ENCODE data around the gene DENND4A. TPM values are rescaled to one million over a fixed set of nuclear protein-coding genes. Genes with fewer than 3 reads are reported as not detected.

The DENND4A gene
- total RNA-seq, 1 donor from 2014 or later, result 21.9 TPM

GRCh38 chr15:65772930-65773329, 19.2 kb downstream of the DENND4A start:
- Histone ChIP-seq H3K9me3 (no peaks in the 10 kb centered on the region), H3K27me3 (no peaks in the 10 kb centered on the region), H3K27ac (no peak overlapping the region), H3K36me3 (peaks cover 0 to 3% of the 10 kb centered on the region in 2 donors), H3K4me1 (no peaks in the 10 kb centered on the region), H3K4me3 (no peak overlapping the region)
- no peak for DNase-seq (ENCODE audit: low spot score in 2 of 2)
- intact Hi-C loops (cut with DNase I), result no loop called here
- TF ChIP-seq CTCF (IDR thresholded peaks at IDR 0.05), result no peak

- intact Hi-C loops (cut with DNase I), result no loop called here
- no peak for DNase-seq (ENCODE audit: low spot score in 2 of 2)
- no peak overlapping the region for H3K27ac ChIP-seq
- H3K9me3 ChIP-seq, result no peaks in the 10 kb centered on the region
- H3K4me1 ChIP-seq, result no peaks in the 10 kb centered on the region
- H3K27me3 ChIP-seq, result no peaks in the 10 kb centered on the region
- TF ChIP-seq CTCF (IDR thresholded peaks at IDR 0.05), result no peak
- no peaks in the 10 kb centered on the region for H3K36me3 ChIP-seq
- H3K4me3 ChIP-seq, result no peak overlapping the region
Measured at GRCh38 chr15:65771870-65772269, 20.2 kb downstream of the DENND4A start.

GRCh38 chr15:65769482-65769881, 22.6 kb downstream of the DENND4A start:
- H3K4me3 ChIP-seq, result no peak overlapping the region
- intact Hi-C loops (cut with DNase I), result no loop called here
- no peaks in the 10 kb centered on the region for H3K36me3 ChIP-seq
- H3K4me1 ChIP-seq, result no peaks in the 10 kb centered on the region
- no peak for DNase-seq (ENCODE audit: low spot score in 2 of 2)
- no peak overlapping the region for H3K27ac ChIP-seq
- no peak for TF ChIP-seq CTCF (IDR thresholded peaks at IDR 0.05)
- H3K27me3 ChIP-seq, result no peaks in the 10 kb centered on the region
- no peaks in the 10 kb centered on the region for H3K9me3 ChIP-seq

GRCh38 chr15:65767895-65768294, 24.2 kb downstream of the DENND4A start:
- H3K4me1 ChIP-seq, result no peaks in the 10 kb centered on the region
- DNase-seq (ENCODE audit: low spot score in 2 of 2), result no peak
- no peak for TF ChIP-seq CTCF (IDR thresholded peaks at IDR 0.05)
- H3K27me3 ChIP-seq, result no peaks in the 10 kb centered on the region
- intact Hi-C loops (cut with DNase I), result no loop called here
- no peak overlapping the region for H3K27ac ChIP-seq
- no peaks in the 10 kb centered on the region for H3K36me3 ChIP-seq
- H3K4me3 ChIP-seq, result no peak overlapping the region
- no peaks in the 10 kb centered on the region for H3K9me3 ChIP-seq

GRCh38 chr15:65767264-65767595, 24.9 kb downstream of the DENND4A start:
- H3K4me3 ChIP-seq, result no peak overlapping the region
- H3K9me3 ChIP-seq, result no peaks in the 10 kb centered on the region
- intact Hi-C loops (cut with DNase I), result no loop called here
- no peaks in the 10 kb centered on the region for H3K27me3 ChIP-seq
- H3K4me1 ChIP-seq, result no peaks in the 10 kb centered on the region
- no peak overlapping the region for H3K27ac ChIP-seq
- no peak for DNase-seq (ENCODE audit: low spot score in 2 of 2)
- TF ChIP-seq CTCF (IDR thresholded peaks at IDR 0.05), result no peak
- H3K36me3 ChIP-seq, result no peaks in the 10 kb centered on the region
